Osteocyte (in vitro differentiated cells): Measurements from ENCODE around the gene UBR4. TPM values are rescaled to one million over a fixed set of nuclear protein-coding genes. Genes with fewer than 3 reads are reported as not detected.

ENCODE experiments used
- DNase-seq: peaks from one replicate; pipeline ENCODE4 v3.0.0; 2021; ENCODE audit warnings: mixed read lengths; ENCODE audit not compliant: unreplicated experiment; ENCODE audit errors: extremely low spot score
- H3K27ac Mint-ChIP-seq: one replicate; pipeline ENCODE4 v1.8.0; 2021; ENCODE audit warnings: mild to moderate bottlenecking, mixed read lengths; ENCODE audit not compliant: unreplicated experiment
- H3K27me3 Mint-ChIP-seq: one replicate; pipeline ENCODE4 v1.8.0; 2021; ENCODE audit warnings: mixed read lengths; ENCODE audit not compliant: unreplicated experiment
- H3K36me3 Mint-ChIP-seq: one replicate; pipeline ENCODE4 v1.8.0; 2021; ENCODE audit warnings: mixed read lengths; ENCODE audit not compliant: unreplicated experiment
- H3K4me1 Mint-ChIP-seq: one replicate; pipeline ENCODE4 v1.8.0; 2021; ENCODE audit warnings: mixed read lengths; ENCODE audit not compliant: unreplicated experiment
- H3K4me3 Mint-ChIP-seq: one replicate; pipeline ENCODE4 v1.8.0; 2021; ENCODE audit warnings: mild to moderate bottlenecking, moderate library complexity, mixed read lengths; ENCODE audit not compliant: unreplicated experiment
- H3K9me3 Mint-ChIP-seq: one replicate; pipeline ENCODE4 v1.8.0; 2021; ENCODE audit warnings: mixed read lengths; ENCODE audit not compliant: unreplicated experiment
- total RNA-seq: library from RNA; stranded (reverse); gene quantifications from 2 replicates; pipeline ENCODE4 v1.2.1, GENCODE V29; 2021
- TF ChIP-seq, protein P1 (sequence below): fragments of 200-600 bp; sonication (generic); IDR thresholded peaks from 2 replicates; pipeline ENCODE4 v1.5.0; 2021; ENCODE audit warnings: antibody characterized with exemption, mild to moderate bottlenecking, moderate library complexity

Gene UBR4
- total RNA-seq, 1 donor from 2014 or later = 161 TPM

DNA sequence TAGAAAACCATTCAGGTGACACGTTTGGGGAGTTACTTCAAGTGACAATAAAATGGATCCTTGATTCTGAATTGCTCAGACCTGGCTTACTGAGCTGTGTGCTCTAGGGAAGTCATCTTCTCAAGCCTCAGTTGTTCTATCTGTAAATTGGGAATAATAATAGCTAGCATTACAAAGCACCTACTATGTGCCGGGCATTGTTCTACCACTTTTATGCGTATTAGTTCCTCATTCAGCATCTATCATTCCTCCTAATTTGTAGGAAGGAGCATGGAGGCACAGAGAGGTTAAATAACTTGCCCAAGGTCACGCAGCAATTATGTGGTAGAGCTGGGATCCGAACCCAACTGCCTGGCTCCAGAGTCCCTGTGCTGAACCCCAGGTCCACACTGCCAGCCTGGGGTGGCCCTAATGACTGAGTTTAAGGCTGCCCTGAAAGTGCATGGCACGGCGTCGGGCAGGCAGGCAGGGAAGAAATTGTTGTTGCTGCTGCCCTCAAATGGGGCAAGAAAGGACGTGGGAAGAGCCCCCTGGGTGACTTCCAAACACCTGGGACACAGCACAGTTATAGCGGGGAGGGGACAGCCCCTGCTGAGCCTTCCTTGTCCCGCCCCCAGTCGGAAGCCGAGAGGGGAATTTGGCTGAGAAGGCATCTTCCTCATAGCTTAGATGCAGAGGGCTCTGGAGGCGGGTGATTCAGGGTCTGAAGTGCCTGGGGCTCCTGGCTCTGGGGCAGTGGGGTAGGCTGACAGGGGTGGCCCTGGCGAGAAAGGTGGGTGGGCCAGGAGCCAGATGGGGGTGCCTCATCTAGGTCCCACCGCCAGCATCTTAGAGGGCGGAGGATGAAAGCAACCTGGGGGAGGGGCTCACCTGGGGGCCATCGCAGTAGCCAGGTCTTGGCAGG is 167.1 kb downstream of the UBR4 start:
- Mint-ChIP-seq H3K4me1 (peaks cover 15% of the 10 kb centered on the region), H3K27ac (no peak overlapping the region), H3K27me3 (peaks cover 28% of the 10 kb centered on the region), H3K9me3 (no peaks in the 10 kb centered on the region), H3K36me3 (no peaks in the 10 kb centered on the region), H3K4me3 (no peak overlapping the region)
- TF ChIP-seq, protein P1, sequence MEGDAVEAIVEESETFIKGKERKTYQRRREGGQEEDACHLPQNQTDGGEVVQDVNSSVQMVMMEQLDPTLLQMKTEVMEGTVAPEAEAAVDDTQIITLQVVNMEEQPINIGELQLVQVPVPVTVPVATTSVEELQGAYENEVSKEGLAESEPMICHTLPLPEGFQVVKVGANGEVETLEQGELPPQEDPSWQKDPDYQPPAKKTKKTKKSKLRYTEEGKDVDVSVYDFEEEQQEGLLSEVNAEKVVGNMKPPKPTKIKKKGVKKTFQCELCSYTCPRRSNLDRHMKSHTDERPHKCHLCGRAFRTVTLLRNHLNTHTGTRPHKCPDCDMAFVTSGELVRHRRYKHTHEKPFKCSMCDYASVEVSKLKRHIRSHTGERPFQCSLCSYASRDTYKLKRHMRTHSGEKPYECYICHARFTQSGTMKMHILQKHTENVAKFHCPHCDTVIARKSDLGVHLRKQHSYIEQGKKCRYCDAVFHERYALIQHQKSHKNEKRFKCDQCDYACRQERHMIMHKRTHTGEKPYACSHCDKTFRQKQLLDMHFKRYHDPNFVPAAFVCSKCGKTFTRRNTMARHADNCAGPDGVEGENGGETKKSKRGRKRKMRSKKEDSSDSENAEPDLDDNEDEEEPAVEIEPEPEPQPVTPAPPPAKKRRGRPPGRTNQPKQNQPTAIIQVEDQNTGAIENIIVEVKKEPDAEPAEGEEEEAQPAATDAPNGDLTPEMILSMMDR = no peak
- no peak for DNase-seq

DNA sequence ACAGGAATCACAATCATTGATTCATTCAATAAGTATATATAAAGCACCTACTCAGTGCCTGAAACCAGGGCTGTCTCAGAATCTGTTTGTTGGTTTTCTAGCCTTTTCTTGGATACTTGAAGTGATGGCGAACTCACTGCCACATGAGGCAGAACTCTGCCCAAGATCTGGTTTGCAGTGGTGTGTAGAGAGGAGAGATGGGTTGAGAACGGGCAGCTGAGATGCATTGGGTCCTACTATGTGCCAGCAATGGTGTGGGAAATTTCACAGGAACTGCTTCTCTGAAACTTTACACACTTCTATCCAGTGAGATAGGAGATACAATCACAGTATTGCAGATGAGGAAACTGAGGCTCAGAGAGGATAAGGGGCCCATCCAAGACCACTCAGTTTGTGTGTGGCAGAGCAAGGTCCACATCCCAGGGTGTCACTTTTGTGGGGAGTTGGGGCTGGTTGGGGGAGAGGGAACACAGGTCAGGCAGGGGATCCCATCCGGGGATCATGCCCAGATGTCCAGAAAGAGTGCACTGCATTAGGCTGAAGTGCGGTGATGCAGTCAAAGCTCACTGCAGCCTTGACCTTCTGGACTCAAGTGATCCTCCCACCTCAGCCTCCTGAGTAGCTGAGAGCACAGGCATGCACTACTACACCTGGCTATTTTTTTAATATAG is 169.9 kb downstream of the UBR4 start:
- DNase-seq = no peak
- Mint-ChIP-seq H3K36me3 (no peaks in the 10 kb centered on the region), H3K9me3 (no peaks in the 10 kb centered on the region), H3K27ac (no peak overlapping the region), H3K4me1 (peaks cover 16% of the 10 kb centered on the region), H3K27me3 (peaks cover 35% of the 10 kb centered on the region), H3K4me3 (no peak overlapping the region)
- TF ChIP-seq, protein P1 = no peak

DNA sequence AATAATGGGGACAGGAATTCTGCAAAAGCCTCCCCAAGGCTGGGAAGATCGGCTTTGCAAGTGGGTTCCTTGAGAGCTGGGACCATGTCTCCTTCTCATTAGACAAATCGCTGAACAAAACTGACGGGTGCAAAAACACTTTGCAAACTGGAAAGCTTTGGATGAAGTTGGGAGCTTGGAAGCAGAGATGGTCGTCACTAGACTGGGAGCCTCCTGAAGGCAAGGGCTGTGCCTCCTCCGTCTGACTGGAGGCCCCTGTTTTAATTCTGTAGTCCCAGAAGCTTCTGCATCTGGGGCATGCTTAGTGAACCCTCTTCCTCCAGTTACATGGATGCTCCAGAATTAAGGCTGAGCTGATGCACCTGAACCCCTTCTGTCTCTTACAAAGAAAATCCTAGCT is 171.3 kb downstream of the UBR4 start:
- TF ChIP-seq, protein P1 = no peak
- H3K9me3 Mint-ChIP-seq = no peaks in the 10 kb centered on the region
- no peak overlapping the region for H3K4me3 Mint-ChIP-seq
- H3K4me1 Mint-ChIP-seq = peaks cover 16% of the 10 kb centered on the region
- H3K36me3 Mint-ChIP-seq = no peaks in the 10 kb centered on the region
- DNase-seq = no peak
- no peak overlapping the region for H3K27ac Mint-ChIP-seq
- peaks cover 35% of the 10 kb centered on the region for H3K27me3 Mint-ChIP-seq

DNA sequence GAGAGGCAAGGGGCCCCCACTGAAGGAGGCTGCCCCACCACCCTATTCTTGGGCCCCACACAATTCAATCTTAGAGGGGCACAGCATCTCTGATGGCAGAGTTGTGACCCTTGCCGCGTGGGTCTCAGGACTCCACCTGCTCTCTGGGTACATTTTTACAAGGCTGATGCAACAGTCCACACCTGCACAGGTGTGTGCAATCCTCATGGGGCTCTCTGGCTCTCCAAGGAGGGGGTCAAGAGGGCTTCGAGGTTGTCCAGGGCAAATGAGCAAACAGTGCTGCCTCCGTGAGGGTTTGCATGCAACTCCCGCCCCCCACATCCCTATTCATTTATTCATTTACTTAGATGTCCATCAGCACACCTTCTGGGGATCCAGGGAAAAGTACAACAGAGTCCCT is 172.0 kb downstream of the UBR4 start:
- TF ChIP-seq, protein P1 = no peak
- no peak for DNase-seq
- no peak overlapping the region for H3K4me3 Mint-ChIP-seq
- peaks cover 35% of the 10 kb centered on the region for H3K27me3 Mint-ChIP-seq
- H3K27ac Mint-ChIP-seq = no peak overlapping the region
- no peaks in the 10 kb centered on the region for H3K36me3 Mint-ChIP-seq
- peaks cover 16% of the 10 kb centered on the region for H3K4me1 Mint-ChIP-seq
- no peaks in the 10 kb centered on the region for H3K9me3 Mint-ChIP-seq

DNA sequence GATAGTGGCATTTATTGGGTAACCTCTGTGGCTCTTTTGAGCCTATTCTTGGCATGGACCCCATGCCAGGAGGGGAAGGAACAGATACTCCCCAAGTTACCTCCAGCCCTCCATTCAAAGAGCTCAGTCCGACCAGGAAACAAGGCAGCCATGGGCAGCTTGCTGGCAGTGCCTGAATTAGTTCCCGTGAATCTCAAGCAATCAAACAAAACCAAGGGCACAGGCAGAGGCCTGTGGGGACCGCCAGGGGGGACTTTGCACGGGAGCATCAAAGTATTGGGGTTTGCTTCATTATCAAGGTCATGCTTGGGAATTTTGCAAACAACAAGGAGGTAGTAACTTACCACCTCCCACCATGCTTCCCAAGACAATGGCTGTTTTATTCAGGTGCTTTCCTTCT is 172.4 kb downstream of the UBR4 start:
- H3K4me3 Mint-ChIP-seq = no peak overlapping the region
- TF ChIP-seq, protein P1 = no peak
- no peaks in the 10 kb centered on the region for H3K36me3 Mint-ChIP-seq
- DNase-seq = no peak
- H3K27me3 Mint-ChIP-seq = peaks cover 32% of the 10 kb centered on the region
- H3K9me3 Mint-ChIP-seq = no peaks in the 10 kb centered on the region
- peaks cover 16% of the 10 kb centered on the region for H3K4me1 Mint-ChIP-seq
- H3K27ac Mint-ChIP-seq = no peak overlapping the region
